ENCODE results near the gene RAD9A. TPM values are rescaled to one million over a fixed set of nuclear protein-coding genes. Genes with fewer than 3 reads are reported as not detected.

Gene RAD9A
- total RNA-seq, 1 donor from 2014 or later = 28.9 TPM

- no peak for TF ChIP-seq CTCF (IDR thresholded peaks at IDR 0.05)
- ATAC-seq = no peak
- H3K27ac ChIP-seq = no peak overlapping the region
- DNase-seq = no peak
- H3K27me3 ChIP-seq (ENCODE audit: low read depth) = no peaks in the 10 kb centered on the region
- H3K4me1 ChIP-seq = peaks cover 32% of the 10 kb centered on the region
- no peaks in the 10 kb centered on the region for H3K36me3 ChIP-seq
- intact Hi-C loops (cut with DNase I) = no loop called here
- H3K4me3 ChIP-seq = no peak overlapping the region
- H3K9me3 ChIP-seq = no peaks in the 10 kb centered on the region
Observed at GRCh38 chr11:67375320-67376055, 16.3 kb upstream of the RAD9A start.

- DNase-seq = no peak
- TF ChIP-seq CTCF (IDR thresholded peaks at IDR 0.05) = no peak
- no peaks in the 10 kb centered on the region for H3K9me3 ChIP-seq
- intact Hi-C loops (cut with DNase I) = no loop called here
- no peak overlapping the region for H3K27ac ChIP-seq
- H3K4me1 ChIP-seq = peaks cover 31% of the 10 kb centered on the region
- no peak overlapping the region for H3K4me3 ChIP-seq
- H3K27me3 ChIP-seq (ENCODE audit: low read depth) = no peaks in the 10 kb centered on the region
- no peaks in the 10 kb centered on the region for H3K36me3 ChIP-seq
- ATAC-seq = no peak
Observed at GRCh38 chr11:67376063-67376820, 15.5 kb upstream of the RAD9A start.

- no peaks in the 10 kb centered on the region for H3K9me3 ChIP-seq
- intact Hi-C loops (cut with DNase I) = no loop called here
- no peaks in the 10 kb centered on the region for H3K36me3 ChIP-seq
- ATAC-seq = no peak
- no peak for DNase-seq
- peaks cover 30% of the 10 kb centered on the region for H3K4me1 ChIP-seq
- H3K27me3 ChIP-seq (ENCODE audit: low read depth) = no peaks in the 10 kb centered on the region
- no peak for TF ChIP-seq CTCF (IDR thresholded peaks at IDR 0.05)
- H3K27ac ChIP-seq = no peak overlapping the region
- no peak overlapping the region for H3K4me3 ChIP-seq
Observed at GRCh38 chr11:67376873-67377808, 14.6 kb upstream of the RAD9A start.

GRCh38 chr11:67378544-67378943, 13.2 kb upstream of the RAD9A start:
- Histone ChIP-seq H3K4me1 (peaks cover 34% of the 10 kb centered on the region), H3K4me3 (no peak overlapping the region), H3K36me3 (no peaks in the 10 kb centered on the region), H3K27me3 (ENCODE audit: low read depth) (no peaks in the 10 kb centered on the region), H3K27ac (no peak overlapping the region), H3K9me3 (no peaks in the 10 kb centered on the region)
- DNase-seq = no peak
- intact Hi-C loops (cut with DNase I) = no loop called here
- no peak for TF ChIP-seq CTCF (IDR thresholded peaks at IDR 0.05)
- no peak for ATAC-seq
